ENCODE data around the gene FPGS. TPM values are rescaled to one million over a fixed set of nuclear protein-coding genes. Genes with fewer than 3 reads are reported as not detected.

FPGS gene
- total and polyA plus RNA-seq, 3 donors from 2014 or later: 37.9 to 105 (median 99.3) TPM

DNA sequence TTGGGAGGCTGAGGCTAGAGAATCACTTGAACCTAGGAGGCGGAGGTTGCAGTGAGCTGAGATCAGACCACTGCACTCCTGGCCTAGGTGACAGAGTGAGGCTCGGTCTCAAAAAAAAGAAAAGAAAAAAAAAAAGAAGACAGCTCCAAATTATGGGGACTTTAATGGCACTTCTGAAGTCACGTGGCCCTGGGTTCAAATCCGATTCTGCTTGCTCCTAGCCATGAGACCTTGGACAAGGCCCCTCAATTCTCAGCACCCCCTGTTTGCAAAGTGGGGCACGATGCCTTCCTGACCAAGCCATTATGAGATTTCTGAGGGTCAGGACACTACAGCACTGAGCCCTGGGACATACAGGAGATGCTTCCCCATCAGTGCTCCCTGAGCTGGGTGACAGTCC, 52.8 kb downstream of the FPGS start:
- H3K36me3 ChIP-seq (ENCODE audit: low read depth, missing control alignments): no peaks in the 10 kb centered on the region
- no peaks in the 10 kb centered on the region for H3K27me3 ChIP-seq
- TF ChIP-seq, protein P1, sequence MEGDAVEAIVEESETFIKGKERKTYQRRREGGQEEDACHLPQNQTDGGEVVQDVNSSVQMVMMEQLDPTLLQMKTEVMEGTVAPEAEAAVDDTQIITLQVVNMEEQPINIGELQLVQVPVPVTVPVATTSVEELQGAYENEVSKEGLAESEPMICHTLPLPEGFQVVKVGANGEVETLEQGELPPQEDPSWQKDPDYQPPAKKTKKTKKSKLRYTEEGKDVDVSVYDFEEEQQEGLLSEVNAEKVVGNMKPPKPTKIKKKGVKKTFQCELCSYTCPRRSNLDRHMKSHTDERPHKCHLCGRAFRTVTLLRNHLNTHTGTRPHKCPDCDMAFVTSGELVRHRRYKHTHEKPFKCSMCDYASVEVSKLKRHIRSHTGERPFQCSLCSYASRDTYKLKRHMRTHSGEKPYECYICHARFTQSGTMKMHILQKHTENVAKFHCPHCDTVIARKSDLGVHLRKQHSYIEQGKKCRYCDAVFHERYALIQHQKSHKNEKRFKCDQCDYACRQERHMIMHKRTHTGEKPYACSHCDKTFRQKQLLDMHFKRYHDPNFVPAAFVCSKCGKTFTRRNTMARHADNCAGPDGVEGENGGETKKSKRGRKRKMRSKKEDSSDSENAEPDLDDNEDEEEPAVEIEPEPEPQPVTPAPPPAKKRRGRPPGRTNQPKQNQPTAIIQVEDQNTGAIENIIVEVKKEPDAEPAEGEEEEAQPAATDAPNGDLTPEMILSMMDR (IDR thresholded peaks at IDR 0.05): no peak
- TF ChIP-seq POLR2A (IDR thresholded peaks at IDR 0.05): no peak
- intact Hi-C loops (cut with DNase I; ENCODE audit: low total_unique reads): no loop called here
- H3K4me1 ChIP-seq: peaks cover 46% of the 10 kb centered on the region
- 86 to 89% methylated on average over 5 of the region's 5 CpGs for WGBS, 2 donors
- no peak overlapping the region for H3K4me3 ChIP-seq
- H3K27ac ChIP-seq: peak overlapping the region; percentile 88 to 93
- no peaks in the 10 kb centered on the region for H3K9me3 ChIP-seq
- DNase-seq: no peak

DNA sequence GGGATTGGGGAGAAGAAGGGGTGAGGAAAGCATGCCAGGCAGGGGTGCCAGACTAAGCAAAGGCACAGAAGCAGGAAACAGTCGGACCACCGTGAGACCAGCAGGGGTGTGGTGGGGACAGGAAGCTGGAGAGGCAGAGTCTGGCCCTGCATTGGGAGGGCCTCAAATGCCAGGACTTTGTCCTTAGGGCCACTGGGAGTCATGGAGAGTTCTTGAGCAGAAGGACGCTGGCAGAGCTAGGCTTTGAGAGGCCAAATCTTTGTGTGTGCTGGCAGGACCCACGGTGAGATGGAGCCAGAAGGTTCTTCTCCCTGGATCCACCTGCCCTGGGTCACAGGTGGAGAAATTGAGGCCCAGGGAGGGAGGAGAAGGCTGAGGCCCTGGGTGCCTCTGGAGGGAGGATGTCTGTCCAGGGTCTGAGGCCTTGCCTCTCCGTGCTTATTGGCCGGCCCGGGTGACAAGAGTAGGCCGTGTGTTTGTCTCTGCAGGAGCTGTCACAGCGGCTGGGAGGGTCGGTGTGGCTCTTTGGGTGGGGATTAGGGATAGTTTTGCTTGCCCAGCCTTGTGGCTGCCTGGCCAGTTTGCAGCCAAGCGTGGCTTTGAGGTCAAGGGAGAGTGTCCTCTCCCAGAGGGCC, 53.5 kb downstream of the FPGS start:
- H3K27ac ChIP-seq: peak overlapping the region; percentile 88 to 93
- peaks cover 52% of the 10 kb centered on the region for H3K4me1 ChIP-seq
- H3K27me3 ChIP-seq: no peaks in the 10 kb centered on the region
- intact Hi-C loops (cut with DNase I; ENCODE audit: low total_unique reads): no loop called here
- no peak for DNase-seq
- no peaks in the 10 kb centered on the region for H3K36me3 ChIP-seq (ENCODE audit: low read depth, missing control alignments)
- TF ChIP-seq, protein P1 (IDR thresholded peaks at IDR 0.05): no peak
- TF ChIP-seq POLR2A (IDR thresholded peaks at IDR 0.05): no peak
- no peaks in the 10 kb centered on the region for H3K9me3 ChIP-seq
- no peak overlapping the region for H3K4me3 ChIP-seq
- WGBS, 2 donors: 45 to 74% methylated on average over 3 to 11 of the region's 11 CpGs

DNA sequence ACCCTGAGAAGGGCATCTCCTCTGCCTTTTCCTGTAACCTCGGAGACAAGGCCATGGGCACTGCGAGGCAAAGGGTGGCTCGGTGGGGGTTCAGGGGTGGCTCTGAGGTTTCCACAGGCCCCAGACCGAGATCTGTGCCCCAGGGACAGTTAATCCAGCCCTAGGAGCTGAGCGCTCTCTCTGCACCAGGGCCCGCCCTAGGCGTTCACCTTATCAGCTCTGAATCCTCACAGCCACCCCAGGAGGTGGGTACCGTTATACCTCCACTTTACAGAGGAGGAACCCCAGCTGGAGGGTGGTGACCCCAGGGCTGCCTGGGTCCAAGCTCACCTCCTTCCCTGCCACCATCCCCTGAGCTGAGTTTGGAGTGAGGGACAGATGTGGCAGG, 54.0 kb downstream of the FPGS start:
- no peaks in the 10 kb centered on the region for H3K27me3 ChIP-seq
- no peak overlapping the region for H3K4me3 ChIP-seq
- no peaks in the 10 kb centered on the region for H3K36me3 ChIP-seq (ENCODE audit: low read depth, missing control alignments)
- intact Hi-C loops (cut with DNase I; ENCODE audit: low total_unique reads): no loop called here
- peaks cover 57% of the 10 kb centered on the region for H3K4me1 ChIP-seq
- TF ChIP-seq POLR2A (IDR thresholded peaks at IDR 0.05): no peak
- TF ChIP-seq, protein P1 (IDR thresholded peaks at IDR 0.05): no peak
- peak overlapping the region; percentile 88 to 93 for H3K27ac ChIP-seq
- 59 to 80% methylated on average over 6 to 8 of the region's 8 CpGs for WGBS, 2 donors
- H3K9me3 ChIP-seq: no peaks in the 10 kb centered on the region
- DNase-seq: no peak

DNA sequence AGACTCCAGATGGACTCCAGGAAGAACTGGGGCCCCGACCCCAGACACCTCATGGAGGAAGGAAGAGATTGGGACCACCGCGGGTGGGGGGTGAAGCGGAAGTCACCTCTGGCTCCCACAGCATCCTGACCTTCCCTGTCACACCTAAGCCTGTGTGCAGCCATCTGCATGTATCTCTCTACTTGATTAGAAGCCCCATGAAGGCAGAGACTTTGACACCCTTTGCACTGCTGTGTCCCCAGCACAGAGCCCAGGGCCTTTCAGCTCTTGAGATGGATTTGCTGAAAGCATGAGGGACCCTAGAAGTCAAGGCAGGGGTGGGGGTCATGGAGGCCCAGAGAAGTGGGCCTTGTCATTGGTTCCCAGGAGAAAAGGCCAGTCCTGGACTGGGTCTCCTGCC, 54.6 kb downstream of the FPGS start:
- no peak overlapping the region for H3K4me3 ChIP-seq
- H3K27ac ChIP-seq: peak overlapping the region; percentile 88 to 93
- no peaks in the 10 kb centered on the region for H3K36me3 ChIP-seq (ENCODE audit: low read depth, missing control alignments)
- H3K27me3 ChIP-seq: no peaks in the 10 kb centered on the region
- H3K9me3 ChIP-seq: no peaks in the 10 kb centered on the region
- intact Hi-C loops (cut with DNase I; ENCODE audit: low total_unique reads): no loop called here
- WGBS, 2 donors: 49 to 60% methylated on average over 4 of the region's 4 CpGs
- H3K4me1 ChIP-seq: peaks cover 63% of the 10 kb centered on the region
- TF ChIP-seq POLR2A (IDR thresholded peaks at IDR 0.05): no peak
- TF ChIP-seq, protein P1 (IDR thresholded peaks at IDR 0.05): no peak
- no peak for DNase-seq

DNA sequence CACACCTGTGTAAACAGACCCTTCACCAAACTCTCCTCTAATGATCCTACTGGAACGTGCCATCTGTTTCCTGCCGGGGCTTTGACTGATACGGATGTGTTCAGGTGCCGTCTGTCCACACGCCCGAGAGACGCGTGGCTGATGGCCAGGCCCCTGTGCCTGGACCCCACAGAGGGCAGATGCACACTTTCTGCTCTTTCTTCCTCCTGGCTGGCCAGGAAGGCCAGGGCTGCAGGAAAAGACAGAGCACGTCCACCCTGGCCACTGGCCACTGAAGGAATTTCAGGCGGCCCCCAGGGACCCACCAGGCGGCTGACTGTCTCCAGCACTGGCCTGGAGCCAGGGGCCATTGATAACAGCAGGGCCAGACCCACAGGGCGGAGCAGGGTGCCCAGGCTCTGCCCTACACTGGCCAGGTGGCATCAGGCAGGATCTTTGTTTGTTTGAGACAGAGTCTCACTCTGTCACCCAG, 55.4 kb downstream of the FPGS start:
- Histone ChIP-seq H3K4me1 (peaks cover 68% of the 10 kb centered on the region), H3K36me3 (ENCODE audit: low read depth, missing control alignments) (no peaks in the 10 kb centered on the region)

More for the DNA sequence above, 55.4 kb downstream of the FPGS start:
- TF ChIP-seq POLR2A (IDR thresholded peaks at IDR 0.05): no peak
- TF ChIP-seq, protein P1 (IDR thresholded peaks at IDR 0.05): no peak
- peak; percentile 72 for DNase-seq
- intact Hi-C loops (cut with DNase I; ENCODE audit: low total_unique reads): no loop called here
- no peaks in the 10 kb centered on the region for H3K27me3 ChIP-seq
- no peak overlapping the region for H3K4me3 ChIP-seq
- WGBS, 2 donors: 32 to 39% methylated on average over 8 to 11 of the region's 12 CpGs
- peak overlapping the region; percentile 88 to 93 for H3K27ac ChIP-seq
- H3K9me3 ChIP-seq: no peaks in the 10 kb centered on the region

Data from testis (tissue), 3 donors.